Dendritic cell treated with granulocyte-macrophage colony-stimulating factor and Interleukin-4, amounts not matched to agents 40 ng/mL and 50 ng/mL, for 4 days (primary cell): ENCODE results near the gene ALDH3B2.
"Not testable (repeated sequence)": the region's sequence is repeated elsewhere in the genome, so short reads cannot be mapped to it uniquely, and the experiment has no call there.

Experiments
- H3K27ac Mint-ChIP-seq: one replicate; pipeline ENCODE4 v1.8.0; 2022; ENCODE audit warnings: mild to moderate bottlenecking, mixed read lengths
- H3K27me3 Mint-ChIP-seq: one replicate; pipeline ENCODE4 v1.8.0; 2022; ENCODE audit warnings: mild to moderate bottlenecking, mixed read lengths
- H3K36me3 Mint-ChIP-seq: one replicate; pipeline ENCODE4 v1.8.0; 2022; ENCODE audit warnings: low read depth, mixed read lengths
- H3K4me1 Mint-ChIP-seq: one replicate; pipeline ENCODE4 v1.8.0; 2022; ENCODE audit warnings: low read depth, mixed read lengths
- H3K4me3 Mint-ChIP-seq: one replicate; pipeline ENCODE4 v1.8.0; 2022; ENCODE audit warnings: mild to moderate bottlenecking, moderate library complexity, mixed read lengths
- H3K9me3 Mint-ChIP-seq: one replicate; pipeline ENCODE4 v1.8.0; 2022; ENCODE audit warnings: mixed read lengths
- intact Hi-C: fragments of 100-400 bp; cut with micrococcal nuclease; formaldehyde crosslinking; loops from one replicate; pipeline ENCODE4 v1.15.0; 2022

Gene ALDH3B2

DNA sequence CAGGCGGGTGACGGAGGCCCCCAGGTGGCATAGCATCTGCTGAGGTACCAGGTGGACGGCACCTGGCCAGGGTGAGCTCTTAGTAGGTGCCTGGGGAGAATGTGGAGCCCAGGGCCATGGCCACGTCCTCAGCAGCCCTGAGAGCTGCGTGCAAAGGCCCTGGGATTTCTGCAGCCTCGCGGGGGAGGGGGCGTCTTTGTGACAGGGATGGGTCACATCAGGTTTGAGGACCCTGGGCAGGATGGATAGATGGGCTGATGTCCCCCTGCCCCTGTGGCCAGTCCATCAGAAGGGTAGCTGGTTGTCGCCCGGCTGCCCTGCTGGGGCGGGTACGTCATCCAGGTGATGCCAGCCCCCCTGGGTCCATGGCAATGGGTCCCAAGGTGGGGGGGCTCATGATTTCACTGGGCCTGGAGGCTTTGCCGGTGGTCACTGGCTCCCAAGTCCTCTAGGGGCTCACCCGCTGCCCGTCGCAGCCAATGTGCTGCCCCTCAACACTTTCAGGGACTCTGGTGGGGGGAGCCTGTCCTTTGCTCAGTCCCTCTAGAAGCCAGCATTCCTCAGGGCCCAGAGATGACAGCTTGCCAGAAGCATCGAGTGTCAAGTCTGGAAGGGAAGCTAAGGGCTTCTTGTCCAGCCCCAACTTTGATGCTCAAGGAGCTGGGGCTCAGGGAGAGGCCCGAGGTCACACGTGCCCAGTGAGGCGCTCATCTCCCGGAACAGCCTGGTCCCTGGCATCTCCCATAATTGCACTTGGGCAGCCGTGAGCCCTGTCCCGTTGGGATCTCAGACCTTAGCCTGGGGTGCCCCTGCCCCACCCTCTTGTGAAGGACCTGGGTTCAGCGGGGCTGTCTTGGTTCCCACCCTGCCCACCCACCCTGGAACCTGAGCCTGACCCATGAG is 35.6 kb downstream of the ALDH3B2 start:
- Mint-ChIP-seq H3K36me3 (no peaks in the 10 kb centered on the region), H3K4me1 (peaks cover 14% of the 10 kb centered on the region), H3K27me3 (peaks cover 18% of the 10 kb centered on the region), H3K27ac (no peak overlapping the region), H3K4me3 (no peak overlapping the region), H3K9me3 (peaks cover under 1% of the 10 kb centered on the region)
- intact Hi-C loops, result no loop called here

DNA sequence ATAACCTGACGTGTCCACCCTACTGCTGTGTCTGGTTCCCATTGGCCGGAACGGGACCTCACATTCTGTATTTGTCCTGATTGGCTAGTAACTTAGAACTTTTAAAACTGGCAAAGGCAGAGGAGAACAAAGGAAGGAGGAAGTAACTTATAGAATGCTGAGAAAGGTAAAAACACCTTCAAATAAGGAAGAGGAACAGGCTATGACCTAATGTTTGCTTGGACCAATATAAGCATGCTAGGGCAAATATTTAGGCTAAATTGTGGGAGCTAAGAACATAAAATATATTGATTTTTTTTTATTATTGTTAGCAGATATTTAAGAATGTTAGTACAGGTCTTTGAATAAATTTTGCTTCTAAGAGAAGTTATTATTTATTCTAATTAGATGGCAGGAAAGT is 37.0 kb downstream of the ALDH3B2 start:
- H3K27ac Mint-ChIP-seq, H3K4me3 Mint-ChIP-seq, intact Hi-C loops, H3K9me3 Mint-ChIP-seq, H3K36me3 Mint-ChIP-seq: not testable (repeated sequence)
- H3K27me3 Mint-ChIP-seq, result peaks cover 22% of the 10 kb centered on the region
- H3K4me1 Mint-ChIP-seq, result peaks cover 13% of the 10 kb centered on the region

DNA sequence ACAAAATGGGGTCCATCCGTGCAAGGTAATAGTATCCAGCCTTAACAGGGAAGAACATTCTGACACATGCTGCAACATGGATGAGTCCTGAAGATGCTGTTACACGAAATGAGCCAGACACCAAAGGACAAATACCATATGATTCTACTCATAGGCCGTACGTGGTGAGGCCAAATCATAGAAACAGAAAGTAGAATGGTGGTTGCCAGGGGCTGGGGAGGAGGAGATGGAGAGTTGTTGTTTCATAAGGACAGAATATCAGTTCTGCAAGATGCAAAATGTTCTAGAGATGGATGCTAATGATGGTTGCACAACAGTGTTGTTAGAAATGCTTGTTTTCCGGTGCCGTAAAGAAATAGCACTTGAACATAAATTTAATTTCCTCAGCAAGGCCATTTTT is 37.5 kb downstream of the ALDH3B2 start:
- Mint-ChIP-seq H3K9me3 (no peaks in the 10 kb centered on the region), H3K27me3 (peaks cover 23% of the 10 kb centered on the region), H3K4me3 (no peak overlapping the region), H3K36me3 (no peaks in the 10 kb centered on the region), H3K4me1 (peaks cover 9% of the 10 kb centered on the region), H3K27ac (no peak overlapping the region)
- intact Hi-C loops, result no loop called here

GRCh38 chr11:67635231-67635521 is 39.2 kb downstream of the ALDH3B2 start:
- H3K4me3 Mint-ChIP-seq, result no peak overlapping the region

GRCh38 chr11:67634366-67635230 is 39.8 kb downstream of the ALDH3B2 start:
- Mint-ChIP-seq H3K9me3 (no peaks in the 10 kb centered on the region), H3K4me1 (peaks cover 18% of the 10 kb centered on the region), H3K27me3 (peaks cover 13% of the 10 kb centered on the region), H3K27ac (no peak overlapping the region), H3K4me3 (no peak overlapping the region), H3K36me3 (no peaks in the 10 kb centered on the region)
- intact Hi-C loops, result no loop called here

More at GRCh38 chr11:67635231-67635521, 39.2 kb downstream of the ALDH3B2 start:
- Mint-ChIP-seq H3K36me3 (no peaks in the 10 kb centered on the region), H3K4me1 (peaks cover 18% of the 10 kb centered on the region), H3K27ac (no peak overlapping the region), H3K9me3 (no peaks in the 10 kb centered on the region), H3K27me3 (peaks cover 17% of the 10 kb centered on the region)
- intact Hi-C loops, result no loop called here

DNA sequence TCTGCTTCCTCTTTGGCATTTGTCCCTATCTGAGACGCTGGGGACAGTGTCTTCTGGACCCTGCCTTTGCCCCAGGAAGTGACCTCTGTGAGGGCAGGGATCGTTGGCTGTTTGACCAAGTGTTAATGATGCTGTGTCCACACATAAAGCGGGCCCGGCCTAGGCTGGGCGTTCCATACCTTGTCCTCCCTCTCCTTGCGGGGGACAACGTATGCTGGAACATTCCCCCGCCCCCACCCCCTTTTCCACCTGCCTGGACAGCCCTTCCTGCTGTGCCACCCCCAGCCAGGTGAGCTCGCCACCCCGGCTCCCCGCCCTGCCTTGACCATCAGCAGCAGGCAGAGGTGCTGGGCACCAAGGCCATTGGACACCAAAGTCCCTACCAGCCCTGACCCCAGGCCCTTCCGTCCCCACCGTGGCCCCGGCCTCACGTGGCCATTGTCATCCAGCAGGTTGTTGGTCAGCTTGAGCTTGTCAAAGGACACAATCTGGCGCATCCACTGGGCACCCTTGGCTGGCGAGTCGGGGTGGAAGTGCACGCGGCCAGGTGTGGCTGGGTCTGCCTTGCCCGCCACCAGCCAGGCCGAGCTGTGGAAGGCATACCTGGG is 40.6 kb downstream of the ALDH3B2 start:
- Mint-ChIP-seq H3K4me1 (peaks cover 18% of the 10 kb centered on the region), H3K4me3 (no peak overlapping the region), H3K36me3 (no peaks in the 10 kb centered on the region), H3K9me3 (no peaks in the 10 kb centered on the region), H3K27ac (no peak overlapping the region), H3K27me3 (peaks cover 11% of the 10 kb centered on the region)
- intact Hi-C loops, result no loop called here

GRCh38 chr11:67632982-67633755 is 41.3 kb downstream of the ALDH3B2 start:
- intact Hi-C loops, result no loop called here
- H3K4me3 Mint-ChIP-seq, result no peak overlapping the region
- H3K27me3 Mint-ChIP-seq, result peaks cover 11% of the 10 kb centered on the region
- H3K4me1 Mint-ChIP-seq, result peaks cover 18% of the 10 kb centered on the region
- H3K36me3 Mint-ChIP-seq, result no peaks in the 10 kb centered on the region
- no peaks in the 10 kb centered on the region for H3K9me3 Mint-ChIP-seq
- no peak overlapping the region for H3K27ac Mint-ChIP-seq

- Mint-ChIP-seq H3K4me1 (peaks cover 20% of the 10 kb centered on the region), H3K27ac (peak overlapping the region; percentile 2), H3K9me3 (no peaks in the 10 kb centered on the region), H3K4me3 (no peak overlapping the region), H3K27me3 (peaks cover 11% of the 10 kb centered on the region), H3K36me3 (peaks cover 5% of the 10 kb centered on the region)
- intact Hi-C loops, result no loop called here
Observed at GRCh38 chr11:67632175-67632981, 42.0 kb downstream of the ALDH3B2 start.

DNA sequence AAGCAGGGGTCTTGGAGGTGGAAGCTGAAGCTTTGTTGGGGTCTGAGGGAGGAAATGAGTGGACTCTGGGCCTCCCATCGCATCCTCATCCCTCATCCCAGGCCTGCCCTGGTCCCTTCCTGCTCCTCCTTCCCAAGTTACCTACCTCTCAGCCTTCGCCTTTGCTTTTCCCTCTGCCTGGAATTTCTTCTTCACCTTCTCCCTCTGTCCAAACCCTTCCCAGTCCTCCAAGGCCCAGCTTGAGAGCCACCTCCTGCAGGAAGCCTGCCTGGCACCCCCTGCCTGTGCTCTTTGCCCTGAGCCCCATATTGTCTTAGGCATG is 42.6 kb downstream of the ALDH3B2 start:
- H3K27ac Mint-ChIP-seq, result peak overlapping the region; percentile 2

GRCh38 chr11:67631411-67631810 is 43.0 kb downstream of the ALDH3B2 start:
- Mint-ChIP-seq H3K4me1 (peaks cover 13% of the 10 kb centered on the region), H3K27me3 (peaks cover 11% of the 10 kb centered on the region), H3K27ac (no peak overlapping the region), H3K9me3 (no peaks in the 10 kb centered on the region), H3K4me3 (no peak overlapping the region), H3K36me3 (peaks cover 5% of the 10 kb centered on the region)
- intact Hi-C loops, result no loop called here

More for the DNA sequence above, 42.6 kb downstream of the ALDH3B2 start:
- Mint-ChIP-seq H3K27me3 (peaks cover 11% of the 10 kb centered on the region), H3K4me3 (no peak overlapping the region), H3K4me1 (peaks cover 15% of the 10 kb centered on the region), H3K36me3 (peaks cover 5% of the 10 kb centered on the region), H3K9me3 (no peaks in the 10 kb centered on the region)
- intact Hi-C loops, result no loop called here

DNA sequence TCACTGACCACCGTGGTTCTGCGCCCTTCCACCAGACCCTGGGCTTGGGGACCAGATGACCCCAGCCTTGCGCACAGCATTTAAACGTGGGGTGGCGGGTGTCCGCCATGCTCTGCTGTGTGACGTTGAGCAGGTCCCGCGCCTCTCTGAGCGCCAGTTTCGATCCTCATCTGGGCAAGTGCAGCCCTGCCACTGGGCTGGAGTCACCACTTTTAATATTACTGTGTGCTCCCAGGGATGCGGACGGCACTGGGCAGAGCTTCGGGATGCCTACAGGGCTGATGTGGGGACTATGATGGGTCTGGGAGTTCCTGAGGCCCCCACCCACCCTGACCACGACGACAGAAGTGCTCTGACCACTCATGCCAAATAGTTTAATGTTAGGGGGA is 43.5 kb downstream of the ALDH3B2 start:
- peak overlapping the region; percentile 92 for H3K27ac Mint-ChIP-seq
- peaks cover 13% of the 10 kb centered on the region for H3K4me1 Mint-ChIP-seq
- peaks cover 11% of the 10 kb centered on the region for H3K27me3 Mint-ChIP-seq
- intact Hi-C loops, result no loop called here
- H3K4me3 Mint-ChIP-seq, result peak overlapping the region; percentile 84
- no peaks in the 10 kb centered on the region for H3K9me3 Mint-ChIP-seq
- peaks cover 5% of the 10 kb centered on the region for H3K36me3 Mint-ChIP-seq

- Mint-ChIP-seq H3K4me1 (peaks cover 13% of the 10 kb centered on the region), H3K4me3 (peak overlapping the region; percentile 84), H3K27me3 (peaks cover 11% of the 10 kb centered on the region), H3K27ac (peak overlapping the region; percentile 92), H3K9me3 (no peaks in the 10 kb centered on the region), H3K36me3 (peaks cover 5% of the 10 kb centered on the region)
- intact Hi-C loops, result no loop called here
Observed at GRCh38 chr11:67630228-67630942, 44.0 kb downstream of the ALDH3B2 start.
